Subcutaneous adipose tissue (tissue), 4 donors: ENCODE measurements around the gene GPR27. TPM values are rescaled to one million over a fixed set of nuclear protein-coding genes. Genes with fewer than 3 reads are reported as not detected.

Experiments used
- total RNA-seq, 4 donors: library from RNA; depleted of rRNA; stranded (reverse); fragments of >200 nt; gene quantifications; one replicate each; pipeline ENCODE4 v1.1.0, GENCODE V29; 2016
- TF ChIP-seq, protein P1 (sequence below): fragments of 450-650 bp; IDR thresholded peaks from one replicate; pipeline ENCODE4 v1.5.1; 2016; ENCODE audit warnings: low read depth, mild to moderate bottlenecking, control low read depth, antibody characterized with exemption, moderate library complexity

The GPR27 gene
- total RNA-seq, 4 donors from 2014 or later: 0.38 to 0.49 TPM; not detected in 2

DNA sequence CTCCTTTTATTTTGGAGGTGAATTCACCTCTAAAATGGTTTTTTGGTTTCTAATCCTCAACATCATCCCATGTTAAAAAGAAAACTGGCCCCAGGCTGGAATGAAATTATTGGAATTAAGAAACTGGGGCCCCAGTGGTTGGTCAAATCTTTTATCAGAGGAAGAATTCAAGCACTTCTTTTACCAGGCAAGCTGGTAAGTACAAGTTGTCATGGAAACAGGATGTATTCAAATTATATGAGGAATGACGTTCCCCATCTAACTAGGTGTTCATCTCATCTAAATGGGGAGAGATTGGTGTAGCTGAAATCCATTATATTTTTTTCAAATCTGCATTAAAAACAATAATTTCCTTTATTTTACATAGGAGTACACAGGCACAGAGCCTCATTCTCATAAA is 18.8 kb upstream of the GPR27 start:
- TF ChIP-seq, protein P1, sequence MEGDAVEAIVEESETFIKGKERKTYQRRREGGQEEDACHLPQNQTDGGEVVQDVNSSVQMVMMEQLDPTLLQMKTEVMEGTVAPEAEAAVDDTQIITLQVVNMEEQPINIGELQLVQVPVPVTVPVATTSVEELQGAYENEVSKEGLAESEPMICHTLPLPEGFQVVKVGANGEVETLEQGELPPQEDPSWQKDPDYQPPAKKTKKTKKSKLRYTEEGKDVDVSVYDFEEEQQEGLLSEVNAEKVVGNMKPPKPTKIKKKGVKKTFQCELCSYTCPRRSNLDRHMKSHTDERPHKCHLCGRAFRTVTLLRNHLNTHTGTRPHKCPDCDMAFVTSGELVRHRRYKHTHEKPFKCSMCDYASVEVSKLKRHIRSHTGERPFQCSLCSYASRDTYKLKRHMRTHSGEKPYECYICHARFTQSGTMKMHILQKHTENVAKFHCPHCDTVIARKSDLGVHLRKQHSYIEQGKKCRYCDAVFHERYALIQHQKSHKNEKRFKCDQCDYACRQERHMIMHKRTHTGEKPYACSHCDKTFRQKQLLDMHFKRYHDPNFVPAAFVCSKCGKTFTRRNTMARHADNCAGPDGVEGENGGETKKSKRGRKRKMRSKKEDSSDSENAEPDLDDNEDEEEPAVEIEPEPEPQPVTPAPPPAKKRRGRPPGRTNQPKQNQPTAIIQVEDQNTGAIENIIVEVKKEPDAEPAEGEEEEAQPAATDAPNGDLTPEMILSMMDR: no peak

DNA sequence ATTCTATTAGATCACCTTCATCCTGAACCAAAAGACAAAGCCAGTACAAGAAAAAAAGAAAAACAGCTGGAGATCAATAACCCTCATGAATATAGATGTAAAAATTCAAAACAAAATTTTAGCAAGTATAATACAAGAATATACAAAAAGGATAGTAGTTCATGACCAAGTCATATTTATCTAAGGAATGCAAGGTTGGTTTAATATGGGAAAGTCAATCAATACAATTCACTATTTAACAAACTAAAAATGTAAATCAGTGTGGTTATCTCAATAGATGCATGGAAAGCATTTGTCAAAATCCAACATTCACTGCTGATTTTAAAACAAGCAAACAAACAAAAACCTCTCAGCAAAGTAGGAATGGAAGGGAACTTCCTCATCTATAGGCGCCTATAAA is 11.0 kb upstream of the GPR27 start:
- TF ChIP-seq, protein P1: no peak

DNA sequence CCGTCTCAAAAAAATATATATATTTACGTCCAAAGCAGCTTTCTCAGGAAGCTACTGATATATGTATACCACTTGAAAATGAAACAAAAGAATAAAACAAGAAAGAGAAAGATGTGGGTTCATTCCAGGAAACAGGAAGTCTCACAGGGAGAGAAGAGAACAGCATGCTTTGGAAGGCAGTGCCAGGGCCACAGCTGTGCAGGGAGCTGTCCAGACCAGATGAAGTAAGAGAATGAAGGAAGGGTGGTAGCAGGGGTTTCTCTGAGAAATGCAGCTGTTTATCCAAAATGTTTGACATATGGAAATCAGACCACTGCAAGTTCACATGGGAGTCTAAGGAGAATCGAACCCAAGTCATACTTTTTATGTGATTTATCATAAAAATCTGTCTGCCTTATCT is 8.9 kb upstream of the GPR27 start:
- TF ChIP-seq, protein P1: no peak

DNA sequence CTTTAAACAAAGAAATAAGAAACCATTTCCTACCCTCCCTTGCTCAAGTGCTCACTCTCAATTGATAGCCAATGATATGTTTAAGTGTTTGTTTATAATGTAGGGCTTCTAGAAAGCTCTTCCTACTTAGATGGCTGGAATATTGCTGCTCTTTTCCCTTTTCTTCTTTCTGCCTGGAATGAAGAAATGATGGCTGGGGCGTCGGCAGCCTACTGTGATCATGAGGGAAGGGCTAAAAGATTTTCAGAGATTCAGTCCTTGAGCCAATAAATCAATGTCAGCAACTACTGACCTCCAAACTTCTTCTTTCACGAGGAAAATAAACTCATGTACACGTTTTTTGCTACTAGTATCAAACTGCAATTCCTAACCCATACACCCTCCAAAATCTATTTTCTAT is 2.1 kb upstream of the GPR27 start:
- TF ChIP-seq, protein P1: no peak

DNA sequence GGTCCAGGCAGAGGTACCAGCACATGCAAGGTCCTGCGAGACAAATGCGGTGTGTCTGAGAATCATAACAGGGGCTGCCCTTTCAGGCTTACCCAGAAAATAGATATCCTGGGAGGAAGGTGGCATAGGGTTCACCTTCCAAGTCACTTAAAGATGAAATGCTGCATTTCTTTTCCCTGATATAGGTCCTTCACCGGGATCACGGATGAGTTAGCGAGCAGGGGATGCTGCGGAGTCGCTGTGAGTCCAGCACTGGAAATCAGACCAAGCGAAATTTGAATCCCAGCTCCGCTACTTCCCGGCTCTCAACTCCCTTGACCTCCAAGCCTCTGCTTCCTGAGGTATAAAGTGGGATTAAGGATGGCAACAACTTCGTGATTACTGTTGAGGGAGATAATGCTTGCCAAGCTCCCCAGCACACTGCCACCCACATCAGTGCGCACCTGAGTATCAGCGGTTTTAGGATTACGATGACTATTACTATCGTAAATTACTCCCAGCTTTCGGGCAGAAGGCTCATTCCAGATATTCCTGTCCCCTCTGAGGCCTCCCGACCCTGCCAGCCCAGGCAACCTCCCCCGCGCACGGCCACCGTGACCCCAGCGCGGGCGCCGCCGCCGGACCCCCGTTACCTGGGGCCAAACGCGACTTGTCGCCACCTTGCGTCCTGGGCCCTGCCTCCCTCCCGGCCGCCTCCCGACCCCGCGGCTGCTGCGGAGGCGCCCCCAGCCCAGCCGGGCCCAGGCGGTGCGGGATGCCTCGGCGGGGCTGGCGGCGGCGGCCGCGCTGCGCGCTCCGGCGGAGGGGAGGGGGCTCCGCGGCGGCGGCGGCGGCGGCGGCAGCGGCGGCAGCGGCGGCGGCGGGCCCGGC is 589 bp upstream of the GPR27 start:
- TF ChIP-seq, protein P1: no peak

DNA sequence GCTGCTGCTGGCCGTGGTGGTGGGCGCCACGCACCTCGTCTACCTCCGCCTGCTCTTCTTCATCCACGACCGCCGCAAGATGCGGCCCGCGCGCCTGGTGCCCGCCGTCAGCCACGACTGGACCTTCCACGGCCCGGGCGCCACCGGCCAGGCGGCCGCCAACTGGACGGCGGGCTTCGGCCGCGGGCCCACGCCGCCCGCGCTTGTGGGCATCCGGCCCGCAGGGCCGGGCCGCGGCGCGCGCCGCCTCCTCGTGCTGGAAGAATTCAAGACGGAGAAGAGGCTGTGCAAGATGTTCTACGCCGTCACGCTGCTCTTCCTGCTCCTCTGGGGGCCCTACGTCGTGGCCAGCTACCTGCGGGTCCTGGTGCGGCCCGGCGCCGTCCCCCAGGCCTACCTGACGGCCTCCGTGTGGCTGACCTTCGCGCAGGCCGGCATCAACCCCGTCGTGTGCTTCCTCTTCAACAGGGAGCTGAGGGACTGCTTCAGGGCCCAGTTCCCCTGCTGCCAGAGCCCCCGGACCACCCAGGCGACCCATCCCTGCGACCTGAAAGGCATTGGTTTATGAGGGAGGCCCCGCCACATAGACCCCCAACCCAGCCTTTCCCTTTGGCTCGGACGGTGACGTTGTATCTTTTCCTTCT is 1.1 kb downstream of the GPR27 start:
- TF ChIP-seq, protein P1: no peak

DNA sequence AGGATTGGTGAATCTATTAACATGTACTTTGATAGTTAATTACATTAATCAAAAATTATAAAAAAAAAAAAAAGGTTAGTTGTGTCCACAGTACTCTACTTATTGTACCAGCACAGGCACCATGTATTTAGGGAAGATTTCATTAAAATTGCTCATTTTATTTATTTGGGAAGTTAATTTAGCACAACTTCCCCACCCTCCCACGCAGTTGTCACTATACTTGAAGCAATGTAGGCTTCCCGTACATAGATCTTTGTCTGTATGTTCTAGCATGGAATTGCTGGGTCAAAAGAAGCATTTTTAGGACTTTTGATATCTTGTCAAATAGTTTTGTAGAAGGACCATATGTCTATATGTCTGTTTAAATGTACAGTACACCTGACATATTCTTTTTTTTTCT is 4.4 kb downstream of the GPR27 start:
- TF ChIP-seq, protein P1: no peak
